WTC11 (cell line): ENCODE data around the gene SYTL1.
"Not testable (repeated sequence)": the region's sequence is repeated elsewhere in the genome, so short reads cannot be mapped to it uniquely, and the experiment has no call there.

Experiments
- TEAD4 ChIP-seq: sonication (generic); formaldehyde crosslinking; IDR thresholded peaks from 2 replicates; pipeline ENCODE4 v1.8.0; 2022; ENCODE audit warnings: mild to moderate bottlenecking, missing genetic modification reagents
- TF ChIP-seq, protein P1 (sequence below): sonication (generic); formaldehyde crosslinking; IDR thresholded peaks from 2 replicates; pipeline ENCODE4 v1.8.0; 2022; ENCODE audit warnings: mild to moderate bottlenecking, missing genetic modification reagents
- TF ChIP-seq, protein P2 (sequence below): fragments of 200-600 bp; IDR thresholded peaks from 2 replicates; pipeline ENCODE4 v1.8.0; 2022; ENCODE audit warnings: antibody characterized with exemption

- not testable (repeated sequence) for TF ChIP-seq TEAD4 (CRISPR knock-in tag)
- TF ChIP-seq, protein P1, sequence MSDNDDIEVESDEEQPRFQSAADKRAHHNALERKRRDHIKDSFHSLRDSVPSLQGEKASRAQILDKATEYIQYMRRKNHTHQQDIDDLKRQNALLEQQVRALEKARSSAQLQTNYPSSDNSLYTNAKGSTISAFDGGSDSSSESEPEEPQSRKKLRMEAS = not testable (repeated sequence)
- TF ChIP-seq, protein P2, sequence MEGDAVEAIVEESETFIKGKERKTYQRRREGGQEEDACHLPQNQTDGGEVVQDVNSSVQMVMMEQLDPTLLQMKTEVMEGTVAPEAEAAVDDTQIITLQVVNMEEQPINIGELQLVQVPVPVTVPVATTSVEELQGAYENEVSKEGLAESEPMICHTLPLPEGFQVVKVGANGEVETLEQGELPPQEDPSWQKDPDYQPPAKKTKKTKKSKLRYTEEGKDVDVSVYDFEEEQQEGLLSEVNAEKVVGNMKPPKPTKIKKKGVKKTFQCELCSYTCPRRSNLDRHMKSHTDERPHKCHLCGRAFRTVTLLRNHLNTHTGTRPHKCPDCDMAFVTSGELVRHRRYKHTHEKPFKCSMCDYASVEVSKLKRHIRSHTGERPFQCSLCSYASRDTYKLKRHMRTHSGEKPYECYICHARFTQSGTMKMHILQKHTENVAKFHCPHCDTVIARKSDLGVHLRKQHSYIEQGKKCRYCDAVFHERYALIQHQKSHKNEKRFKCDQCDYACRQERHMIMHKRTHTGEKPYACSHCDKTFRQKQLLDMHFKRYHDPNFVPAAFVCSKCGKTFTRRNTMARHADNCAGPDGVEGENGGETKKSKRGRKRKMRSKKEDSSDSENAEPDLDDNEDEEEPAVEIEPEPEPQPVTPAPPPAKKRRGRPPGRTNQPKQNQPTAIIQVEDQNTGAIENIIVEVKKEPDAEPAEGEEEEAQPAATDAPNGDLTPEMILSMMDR = not testable (repeated sequence)
Measured at GRCh38 chr1:27384797-27385196, 43.0 kb downstream of the SYTL1 start.
